ENCODE results near the gene APOL1. TPM values are rescaled to one million over a fixed set of nuclear protein-coding genes. Genes with fewer than 3 reads are reported as not detected.
"Not testable (repeated sequence)": the region's sequence is repeated elsewhere in the genome, so short reads cannot be mapped to it uniquely, and the experiment has no call there.

The APOL1 gene
- total and polyA plus RNA-seq, 2 donors (not counting 1 experiment from before 2014, with no cell fraction given): 40.0 to 80.3 TPM

- no peak overlapping the region for H3K27ac ChIP-seq (ENCODE audit: insufficient read depth, low read length)
- no peak overlapping the region for H3K9ac ChIP-seq (ENCODE audit: insufficient read depth, low read length)
- peaks cover 10% of the 10 kb centered on the region for H3K36me3 ChIP-seq (ENCODE audit: control insufficient read depth, insufficient read depth, low read length)
- no peaks in the 10 kb centered on the region for H3K9me3 ChIP-seq (ENCODE audit: control insufficient read depth, insufficient read depth, low read depth, low read length)
- H3K79me2 ChIP-seq (ENCODE audit: control insufficient read depth, insufficient read depth, low read length): no peaks in the 10 kb centered on the region
- H3K4me3 ChIP-seq (replicated peaks in 1 of 4; ENCODE audit: control extremely low read depth in 1 of 4, insufficient read depth in 1 of 4, low read depth in 3 of 4, low read length in 4 of 4): no peak overlapping the region
- no peak overlapping the region for H3K4me2 ChIP-seq (ENCODE audit: extremely low read depth, insufficient read depth, low read length)
- TF ChIP-seq EZH2 (IDR thresholded peaks at IDR 0.05; ENCODE audit: low read length, missing control alignments) (no peak), CTCF (conservative IDR thresholded peaks at IDR 0.05 in 1 of 2, IDR thresholded peaks at IDR 0.05 in 1 of 2; ENCODE audit: low read depth in 1 of 2, low read length in 2 of 2) (no peak)
- H2AFZ ChIP-seq (ENCODE audit: low read length): no peak overlapping the region
- DNase-seq (ENCODE audit: low read depth in 2 of 2): no peak
- no peaks in the 10 kb centered on the region for H4K20me1 ChIP-seq (ENCODE audit: control insufficient read depth, extremely low read depth, insufficient read depth, low read length)
- H3K27me3 ChIP-seq (ENCODE audit: control insufficient read depth, insufficient read depth, low read length): no peaks in the 10 kb centered on the region
- no peaks in the 10 kb centered on the region for H3K4me1 ChIP-seq (ENCODE audit: control insufficient read depth, extremely low read depth, insufficient read depth, low read length)
These were observed 24.0 kb upstream of the APOL1 start for GRCh38 chr22:36228944-36229343.

GRCh38 chr22:36229649-36230048, 23.3 kb upstream of the APOL1 start:
- not testable (repeated sequence) for H3K4me2 ChIP-seq (ENCODE audit: extremely low read depth, insufficient read depth, low read length); H3K27me3 ChIP-seq (ENCODE audit: control insufficient read depth, insufficient read depth, low read length); H3K9ac ChIP-seq (ENCODE audit: insufficient read depth, low read length); H3K27ac ChIP-seq (ENCODE audit: insufficient read depth, low read length); H2AFZ ChIP-seq (ENCODE audit: low read length); DNase-seq (ENCODE audit: low read depth in 2 of 2); H3K9me3 ChIP-seq (ENCODE audit: control insufficient read depth, insufficient read depth, low read depth, low read length); H4K20me1 ChIP-seq (ENCODE audit: control insufficient read depth, extremely low read depth, insufficient read depth, low read length); H3K4me1 ChIP-seq (ENCODE audit: control insufficient read depth, extremely low read depth, insufficient read depth, low read length); H3K4me3 ChIP-seq (replicated peaks in 1 of 4; ENCODE audit: control extremely low read depth in 1 of 4, insufficient read depth in 1 of 4, low read depth in 3 of 4, low read length in 4 of 4); H3K79me2 ChIP-seq (ENCODE audit: control insufficient read depth, insufficient read depth, low read length)
- peaks cover 10% of the 10 kb centered on the region for H3K36me3 ChIP-seq (ENCODE audit: control insufficient read depth, insufficient read depth, low read length)

- H3K79me2 ChIP-seq (ENCODE audit: control insufficient read depth, insufficient read depth, low read length): not testable (repeated sequence)
These were observed 21.9 kb upstream of the APOL1 start for GRCh38 chr22:36231051-36231450.

DNA sequence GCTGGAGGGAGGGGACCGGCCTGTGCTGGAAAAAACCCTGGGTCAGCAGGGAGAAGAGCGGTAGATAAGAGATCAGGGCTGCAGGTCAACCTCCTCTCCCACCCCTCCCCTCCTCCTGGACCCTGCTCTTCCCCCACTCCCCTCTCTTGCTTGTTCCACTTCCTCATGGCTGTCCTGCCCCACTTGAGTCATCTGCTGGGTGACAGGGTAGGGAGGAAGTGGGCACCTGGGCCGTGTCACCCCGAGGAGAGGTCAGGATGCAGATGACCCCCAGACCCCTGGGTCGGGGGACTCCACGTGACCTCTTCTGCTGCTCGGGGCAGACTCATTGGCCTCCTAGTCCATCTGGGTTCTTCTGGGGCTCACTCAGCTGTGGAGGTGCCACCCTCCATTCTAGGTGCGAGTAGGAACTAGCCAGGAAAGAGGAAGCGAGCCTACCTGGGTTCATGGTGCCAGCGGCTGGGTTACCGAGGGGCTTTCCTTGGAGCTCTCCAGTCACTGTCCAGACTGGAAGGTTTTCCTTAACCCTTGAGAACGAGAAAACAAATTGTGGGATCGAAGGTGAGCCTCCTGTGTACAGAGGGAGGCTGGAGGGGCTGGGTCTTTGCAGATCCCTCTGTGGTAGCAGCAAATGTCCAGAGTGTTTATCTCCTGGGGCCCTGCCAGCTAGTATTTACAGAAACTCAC, 20.1 kb upstream of the APOL1 start:
- Histone ChIP-seq H3K4me3 (replicated peaks in 1 of 4; ENCODE audit: control extremely low read depth in 1 of 4, insufficient read depth in 1 of 4, low read depth in 3 of 4, low read length in 4 of 4) (no peak overlapping the region), H3K4me2 (ENCODE audit: extremely low read depth, insufficient read depth, low read length) (no peak overlapping the region), H3K4me1 (ENCODE audit: control insufficient read depth, extremely low read depth, insufficient read depth, low read length) (peaks cover 6% of the 10 kb centered on the region), H2AFZ (ENCODE audit: low read length) (no peak overlapping the region), H3K36me3 (ENCODE audit: control insufficient read depth, insufficient read depth, low read length) (peaks cover 8% of the 10 kb centered on the region), H3K79me2 (ENCODE audit: control insufficient read depth, insufficient read depth, low read length) (peaks cover 25% of the 10 kb centered on the region), H3K27ac (ENCODE audit: insufficient read depth, low read length) (no peak overlapping the region), H3K27me3 (ENCODE audit: control insufficient read depth, insufficient read depth, low read length) (no peaks in the 10 kb centered on the region), H3K9ac (ENCODE audit: insufficient read depth, low read length) (no peak overlapping the region), H3K9me3 (ENCODE audit: control insufficient read depth, insufficient read depth, low read depth, low read length) (no peaks in the 10 kb centered on the region), H4K20me1 (ENCODE audit: control insufficient read depth, extremely low read depth, insufficient read depth, low read length) (no peaks in the 10 kb centered on the region)
- DNase-seq (ENCODE audit: low read depth in 2 of 2): no peak
- TF ChIP-seq EZH2 (IDR thresholded peaks at IDR 0.05; ENCODE audit: low read length, missing control alignments) (no peak), CTCF (conservative IDR thresholded peaks at IDR 0.05 in 1 of 2, IDR thresholded peaks at IDR 0.05 in 1 of 2; ENCODE audit: low read depth in 1 of 2, low read length in 2 of 2) (no peak)

More at GRCh38 chr22:36231051-36231450, 21.9 kb upstream of the APOL1 start:
- H3K9ac ChIP-seq (ENCODE audit: insufficient read depth, low read length); H3K27ac ChIP-seq (ENCODE audit: insufficient read depth, low read length); DNase-seq (ENCODE audit: low read depth in 2 of 2); H3K27me3 ChIP-seq (ENCODE audit: control insufficient read depth, insufficient read depth, low read length); H3K4me2 ChIP-seq (ENCODE audit: extremely low read depth, insufficient read depth, low read length); H3K9me3 ChIP-seq (ENCODE audit: control insufficient read depth, insufficient read depth, low read depth, low read length); H3K4me1 ChIP-seq (ENCODE audit: control insufficient read depth, extremely low read depth, insufficient read depth, low read length); H2AFZ ChIP-seq (ENCODE audit: low read length); H3K4me3 ChIP-seq (replicated peaks in 1 of 4; ENCODE audit: control extremely low read depth in 1 of 4, insufficient read depth in 1 of 4, low read depth in 3 of 4, low read length in 4 of 4); H4K20me1 ChIP-seq (ENCODE audit: control insufficient read depth, extremely low read depth, insufficient read depth, low read length): not testable (repeated sequence)
- peaks cover 10% of the 10 kb centered on the region for H3K36me3 ChIP-seq (ENCODE audit: control insufficient read depth, insufficient read depth, low read length)
